Lung (tissue), 12 donors: Measurements from ENCODE around the gene AP1S2. TPM values are rescaled to one million over a fixed set of nuclear protein-coding genes. Genes with fewer than 3 reads are reported as not detected.

Source experiments
- ATAC-seq: fragments of 200-7000 bp; cut with Tn5 transposase; one replicate; pipeline ENCODE4 v1.9.1; 2020; ENCODE audit warnings: moderate number of reproducible peaks; ENCODE audit not compliant: insufficient read depth, low FRiP score
- DNase-seq, 3 donors: peaks; one replicate each; pipeline ENCODE4 v3.0.0-alpha.2; 2013 to 2017
- H3K27ac ChIP-seq, 2 donors: one replicate each; pipeline ENCODE4 v1.5.1; 2013; ENCODE audit warnings: mild to moderate bottlenecking in 2 of 2, moderate library complexity in 2 of 2, control low read depth in 1 of 2, inconsistent platforms in 1 of 2, low read depth in 1 of 2, low read length in 1 of 2
- H3K27me3 ChIP-seq, 3 donors: one replicate each; pipeline ENCODE4 v1.5.1; 2013; ENCODE audit warnings: low read length in 2 of 3; ENCODE audit not compliant: control insufficient read depth in 3 of 3, insufficient read depth in 3 of 3
- H3K36me3 ChIP-seq, 4 donors: one replicate each; pipeline ENCODE4 v1.5.1; 2013; ENCODE audit warnings: low read length in 4 of 4, mild to moderate bottlenecking in 1 of 4, moderate library complexity in 1 of 4; ENCODE audit not compliant: control insufficient read depth in 4 of 4, insufficient read depth in 4 of 4
- H3K4me1 ChIP-seq, 5 donors: one replicate each; pipeline ENCODE4 v1.5.1; 2013; ENCODE audit warnings: low read length in 5 of 5, mild to moderate bottlenecking in 2 of 5, moderate library complexity in 1 of 5; ENCODE audit not compliant: control insufficient read depth in 5 of 5, insufficient read depth in 5 of 5
- H3K4me3 ChIP-seq: one replicate; pipeline ENCODE4 v1.5.1; 2013; ENCODE audit warnings: mild to moderate bottlenecking, control low read depth, moderate library complexity
- H3K9ac ChIP-seq, 2 donors: one replicate each; pipeline ENCODE4 v1.5.1; 2013; ENCODE audit warnings: low read length in 2 of 2, control low read depth in 1 of 2; ENCODE audit not compliant: insufficient read depth in 1 of 2
- H3K9me3 ChIP-seq, 4 donors: one replicate each; pipeline ENCODE4 v1.5.1; 2013; ENCODE audit warnings: low read length in 3 of 4, mild to moderate bottlenecking in 1 of 4, moderate library complexity in 1 of 4; ENCODE audit not compliant: control insufficient read depth in 4 of 4, insufficient read depth in 3 of 4
- CTCF ChIP-seq: IDR thresholded peaks from 2 replicates; pipeline ENCODE4 v1.5.1; 2012; ENCODE audit warnings: mild to moderate bottlenecking; ENCODE audit errors: control extremely low read depth, extremely low read depth
- WGBS, 2 donors: extraction: QIAGEN DNeasy Blood & Tissue Kit; methylation state at CpG; one replicate each; pipeline ENCODE4 v1.1.7; 2013; 5-methylcytosine and 5-hydroxymethylcytosine counted together
- polyA plus RNA-seq, 2 donors: library from polyadenylated mRNA; stranded (reverse); fragments of 200-250 nt; gene quantifications; one replicate each; pipeline ENCODE4 v1.2.1, GENCODE V29; 2013
- total RNA-seq, 2 donors: library from RNA; depleted of rRNA in 1 of 2; stranded (reverse); fragments of >200 nt in 1 of 2; gene quantifications; one replicate each; pipeline ENCODE4 v1.2.1, GENCODE V29; 2014 to 2021
- donor health status: control.
- donor health status: control.
- donor health status: Bipolar disorder and iron deficiency.
- donor health status: healthy.
- donor health status: DM: yes; HTN: yes; CAD: no.

Gene AP1S2
- total and polyA plus RNA-seq, 4 donors, result 13.5 to 68.9 (median 25.5) TPM

GRCh38 chrX:15781961-15782699 is 72.5 kb downstream of the AP1S2 start:
- Histone ChIP-seq H3K4me3 (no peak overlapping the region), H3K4me1 (no peaks in the 10 kb centered on the region), H3K9me3 (no peaks in the 10 kb centered on the region), H3K27ac (peak overlapping the region in 1 of 2 donors; percentile 77), H3K9ac (no peak overlapping the region), H3K27me3 (peaks cover 0 to 10% (median 0%) of the 10 kb centered on the region in 3 donors), H3K36me3 (peaks cover 0 to 11% (median 2%) of the 10 kb centered on the region in 4 donors)
- no peak for TF ChIP-seq CTCF
- DNase-seq, result no peak
- ATAC-seq, result no peak
- WGBS, 2 donors, result 70 to 80% methylated on average over 13 of the region's 13 CpGs

Other genes starting within 250 kb of the AP1S2 start
- gene CLTRN, start 190.0 kb downstream of the AP1S2 start, total RNA-seq, result 1 to 10 TPM; 3.0 to 3.6 TPM
- 1 to 10 TPM; 1.1 to 1.6 TPM for gene CLTRN, start 190.0 kb downstream of the AP1S2 start, polyA plus RNA-seq
- 10 to 100 TPM; 17.2 to 22.3 TPM for gene CA5B, start 116.5 kb downstream of the AP1S2 start, total RNA-seq
- gene CA5B, start 116.5 kb downstream of the AP1S2 start, polyA plus RNA-seq, result 1 to 10 TPM; 2.1 to 2.6 TPM
- 10 to 100 TPM in 1 of 2 donors, 1 to 10 TPM in 1; 7.1 to 11.2 TPM for gene ZRSR2, start 64.3 kb downstream of the AP1S2 start, total RNA-seq
- 10 to 100 TPM in 1 of 2 donors, 1 to 10 TPM in 1; 8.9 to 32.8 TPM for gene ZRSR2, start 64.3 kb downstream of the AP1S2 start, polyA plus RNA-seq